HEK293 (cell line): Measurements from ENCODE around the gene ATRAID.

Source experiments
- CTCF ChIA-PET: fragments of 350-600 bp; formaldehyde crosslinking; extraction: SDS; loops from one replicate; lab custom pipeline; 2021; ENCODE audit warnings: antibody characterized with exemption; lab: Yijun Ruan, JAX
- POLR2A ChIA-PET: fragments of 300-600 bp; formaldehyde crosslinking; extraction: SDS; loops from one replicate; lab custom pipeline; 2020; ENCODE audit warnings: antibody characterized with exemption, inconsistent platforms; lab: Yijun Ruan, JAX
- H3K27ac ChIP-seq: fragments of 200-500 bp; sonication (Bioruptor generic); 2 replicates; pipeline ENCODE4 v1.5.1; 2014; ENCODE audit warnings: low read depth, low read length, control low read depth, inconsistent platforms; ENCODE audit errors: extremely low read depth
- H3K36me3 ChIP-seq, 2 experiments: fragments of 200-500 bp in 1 of 2; sonication (Bioruptor generic) in 1 of 2; 1 replicate in 1 of 2; 2 replicates in 1 of 2; pipeline ENCODE4 v1.5.1; 2014 to 2017; ENCODE audit warnings: inconsistent platforms in 2 of 2, low read length in 2 of 2; ENCODE audit not compliant: control insufficient read depth in 2 of 2, insufficient read depth in 1 of 2
- H3K4me1 ChIP-seq: fragments of 200-500 bp; sonication (Bioruptor generic); 2 replicates; pipeline ENCODE4 v1.5.1; 2014; ENCODE audit warnings: mild to moderate bottlenecking, low read length, inconsistent platforms; ENCODE audit not compliant: control insufficient read depth, insufficient read depth
- H3K4me3 ChIP-seq: 2 replicates; pipeline ENCODE4 v1.5.1; 2011; ENCODE audit warnings: low read depth, mild to moderate bottlenecking, control low read depth, low read length, moderate library complexity
- H3K9me3 ChIP-seq: fragments of 200-500 bp; sonication (Bioruptor generic); 2 replicates; pipeline ENCODE4 v1.5.1; 2014; ENCODE audit warnings: low read depth, low read length, inconsistent platforms; ENCODE audit not compliant: control insufficient read depth, insufficient read depth
- MEIS1 ChIP-seq: sonication (generic); formaldehyde crosslinking; IDR thresholded peaks from 2 replicates; pipeline ENCODE4 v1.8.1; 2022; ENCODE audit warnings: missing genetic modification reagents, mild to moderate bottlenecking, borderline replicate concordance
- SCRT1 ChIP-seq: fragments of 450-650 bp; formaldehyde crosslinking; IDR thresholded peaks from 2 replicates; pipeline ENCODE4 v1.5.1; 2016; ENCODE audit warnings: missing biosample characterization, missing genetic modification characterization, borderline replicate concordance
- TRIM28 ChIP-seq: IDR thresholded peaks from 2 replicates; pipeline ENCODE4 v1.6.1; 2011; ENCODE audit warnings: low read length, control low read depth, borderline replicate concordance
- ZBTB17 ChIP-seq: fragments of 450-650 bp; formaldehyde crosslinking; IDR thresholded peaks from 2 replicates; pipeline ENCODE4 v1.5.1; 2016; ENCODE audit warnings: missing biosample characterization, missing genetic modification characterization
- ZBTB8A ChIP-seq: fragments of 450-650 bp; formaldehyde crosslinking; IDR thresholded peaks from 2 replicates; pipeline ENCODE4 v1.5.1; 2016; ENCODE audit warnings: missing biosample characterization, missing genetic modification characterization
- ZNF175 ChIP-seq: fragments of 450-650 bp; formaldehyde crosslinking; IDR thresholded peaks from 2 replicates; pipeline ENCODE4 v1.5.1; 2016; ENCODE audit warnings: missing biosample characterization, missing genetic modification characterization
- ZNF530 ChIP-seq: fragments of 450-650 bp; formaldehyde crosslinking; IDR thresholded peaks from 2 replicates; pipeline ENCODE4 v1.5.1; 2016; ENCODE audit warnings: low read depth, missing biosample characterization, missing genetic modification characterization
- ZNF596 ChIP-seq: fragments of 450-650 bp; IDR thresholded peaks from 2 replicates; pipeline ENCODE4 v1.5.0; 2018; ENCODE audit warnings: missing biosample characterization, mild to moderate bottlenecking, missing genetic modification characterization, moderate library complexity
- ZNF76 ChIP-seq: fragments of 450-650 bp; formaldehyde crosslinking; IDR thresholded peaks from 2 replicates; pipeline ENCODE4; 2016; ENCODE audit warnings: low read depth, missing biosample characterization, missing genetic modification characterization, borderline replicate concordance
- ZNF768 ChIP-seq: fragments of 450-650 bp; formaldehyde crosslinking; IDR thresholded peaks from 2 replicates; pipeline ENCODE4 v1.5.1; 2018; ENCODE audit warnings: missing biosample characterization, mild to moderate bottlenecking, missing genetic modification characterization
- TF ChIP-seq, protein P1 (sequence below): fragments of 450-650 bp; formaldehyde crosslinking; IDR thresholded peaks from 2 replicates; pipeline ENCODE4 v1.5.1; 2017; ENCODE audit warnings: missing biosample characterization, missing genetic modification characterization
- TF ChIP-seq, protein P2 (sequence below): fragments of 450-650 bp; IDR thresholded peaks from 2 replicates; pipeline ENCODE4 v1.5.1; 2018; ENCODE audit warnings: missing biosample characterization, missing genetic modification characterization
- TF ChIP-seq, protein P3 (sequence below): fragments of 450-650 bp; formaldehyde crosslinking; IDR thresholded peaks from 2 replicates; pipeline ENCODE4 v1.5.1; 2016; ENCODE audit warnings: missing biosample characterization, missing genetic modification characterization, low read depth
- TF ChIP-seq, protein P4 (sequence below): fragments of 450-650 bp; formaldehyde crosslinking; IDR thresholded peaks from 2 replicates; pipeline ENCODE4 v1.5.1; 2016; ENCODE audit warnings: missing biosample characterization, missing genetic modification characterization

The ATRAID gene

DNA sequence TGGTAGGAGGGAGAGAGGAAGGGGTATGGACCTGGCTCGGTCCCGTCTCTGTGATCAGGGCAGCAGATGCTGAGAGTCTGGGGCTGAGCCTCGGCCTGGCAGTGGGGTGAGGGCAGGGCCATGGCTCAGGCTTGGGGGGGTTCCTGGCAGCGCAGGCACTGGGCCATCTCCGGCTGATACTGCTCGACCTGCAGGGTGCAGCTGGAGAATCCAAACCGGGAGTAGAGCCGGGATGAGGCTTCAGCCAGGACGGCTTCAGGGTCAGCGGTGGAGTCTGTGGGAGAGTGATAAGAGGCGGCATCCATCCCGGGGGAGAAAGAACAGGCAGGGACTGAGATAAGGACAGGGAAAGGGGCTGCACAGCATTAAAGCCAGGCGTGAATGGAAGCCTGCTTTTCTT is 43.3 kb downstream of the ATRAID start:
- no peaks in the 10 kb centered on the region for H3K4me1 ChIP-seq
- TF ChIP-seq ZNF530 (tag by site-specific recombination) (no peak), MEIS1 (CRISPR knock-in tag) (no peak), ZNF76 (tag by site-specific recombination) (no peak)
- H3K4me3 ChIP-seq: no peak overlapping the region
- no peaks in the 10 kb centered on the region for H3K9me3 ChIP-seq
- POLR2A ChIA-PET: no interaction called here
- H3K27ac ChIP-seq: no peak overlapping the region
- peaks cover 0 to 29% of the 10 kb centered on the region in 2 experiments; a peak in 1 of 3 replicates for H3K36me3 ChIP-seq
- CTCF ChIA-PET: interaction anchor here (0.6 to 1.6 kb wide), 3 partner anchors 15 to 48 kb away, joined by 4 to 11 read pairs (median 4); no protein-coding TSS in a partner anchor

DNA sequence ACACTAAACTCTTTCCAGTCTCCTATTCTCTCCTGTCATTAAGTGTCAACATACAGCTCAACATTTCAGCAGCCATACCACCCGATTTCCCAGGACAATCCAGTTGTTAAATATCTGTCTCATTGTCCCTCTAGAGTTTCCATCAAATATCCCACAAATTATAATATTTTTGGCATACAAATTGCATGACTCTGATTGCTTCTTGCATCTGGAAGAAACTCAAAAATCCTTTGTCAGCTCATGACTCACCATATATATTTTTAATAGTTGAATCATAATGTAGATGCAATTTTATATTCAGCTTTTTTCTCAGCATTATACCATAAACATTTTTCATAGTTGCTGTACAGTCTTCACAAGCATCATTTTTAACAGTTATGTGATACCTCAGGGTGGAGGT is 43.8 kb downstream of the ATRAID start:
- TF ChIP-seq ZBTB8A (no peak), ZNF175 (tag by site-specific recombination) (no peak), ZBTB17 (tag by site-specific recombination) (no peak)
- TF ChIP-seq, protein P1, sequence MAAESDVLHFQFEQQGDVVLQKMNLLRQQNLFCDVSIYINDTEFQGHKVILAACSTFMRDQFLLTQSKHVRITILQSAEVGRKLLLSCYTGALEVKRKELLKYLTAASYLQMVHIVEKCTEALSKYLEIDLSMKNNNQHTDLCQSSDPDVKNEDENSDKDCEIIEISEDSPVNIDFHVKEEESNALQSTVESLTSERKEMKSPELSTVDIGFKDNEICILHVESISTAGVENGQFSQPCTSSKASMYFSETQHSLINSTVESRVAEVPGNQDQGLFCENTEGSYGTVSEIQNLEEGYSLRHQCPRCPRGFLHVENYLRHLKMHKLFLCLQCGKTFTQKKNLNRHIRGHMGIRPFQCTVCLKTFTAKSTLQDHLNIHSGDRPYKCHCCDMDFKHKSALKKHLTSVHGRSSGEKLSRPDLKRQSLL (tag by site-specific recombination): no peak
- TF ChIP-seq, protein P2, sequence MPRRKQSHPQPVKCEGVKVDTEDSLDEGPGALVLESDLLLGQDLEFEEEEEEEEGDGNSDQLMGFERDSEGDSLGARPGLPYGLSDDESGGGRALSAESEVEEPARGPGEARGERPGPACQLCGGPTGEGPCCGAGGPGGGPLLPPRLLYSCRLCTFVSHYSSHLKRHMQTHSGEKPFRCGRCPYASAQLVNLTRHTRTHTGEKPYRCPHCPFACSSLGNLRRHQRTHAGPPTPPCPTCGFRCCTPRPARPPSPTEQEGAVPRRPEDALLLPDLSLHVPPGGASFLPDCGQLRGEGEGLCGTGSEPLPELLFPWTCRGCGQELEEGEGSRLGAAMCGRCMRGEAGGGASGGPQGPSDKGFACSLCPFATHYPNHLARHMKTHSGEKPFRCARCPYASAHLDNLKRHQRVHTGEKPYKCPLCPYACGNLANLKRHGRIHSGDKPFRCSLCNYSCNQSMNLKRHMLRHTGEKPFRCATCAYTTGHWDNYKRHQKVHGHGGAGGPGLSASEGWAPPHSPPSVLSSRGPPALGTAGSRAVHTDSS: no peak
- TF ChIP-seq, protein P3, sequence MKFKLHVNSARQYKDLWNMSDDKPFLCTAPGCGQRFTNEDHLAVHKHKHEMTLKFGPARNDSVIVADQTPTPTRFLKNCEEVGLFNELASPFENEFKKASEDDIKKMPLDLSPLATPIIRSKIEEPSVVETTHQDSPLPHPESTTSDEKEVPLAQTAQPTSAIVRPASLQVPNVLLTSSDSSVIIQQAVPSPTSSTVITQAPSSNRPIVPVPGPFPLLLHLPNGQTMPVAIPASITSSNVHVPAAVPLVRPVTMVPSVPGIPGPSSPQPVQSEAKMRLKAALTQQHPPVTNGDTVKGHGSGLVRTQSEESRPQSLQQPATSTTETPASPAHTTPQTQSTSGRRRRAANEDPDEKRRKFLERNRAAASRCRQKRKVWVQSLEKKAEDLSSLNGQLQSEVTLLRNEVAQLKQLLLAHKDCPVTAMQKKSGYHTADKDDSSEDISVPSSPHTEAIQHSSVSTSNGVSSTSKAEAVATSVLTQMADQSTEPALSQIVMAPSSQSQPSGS (tag by site-specific recombination): no peak
- TF ChIP-seq, protein P4, sequence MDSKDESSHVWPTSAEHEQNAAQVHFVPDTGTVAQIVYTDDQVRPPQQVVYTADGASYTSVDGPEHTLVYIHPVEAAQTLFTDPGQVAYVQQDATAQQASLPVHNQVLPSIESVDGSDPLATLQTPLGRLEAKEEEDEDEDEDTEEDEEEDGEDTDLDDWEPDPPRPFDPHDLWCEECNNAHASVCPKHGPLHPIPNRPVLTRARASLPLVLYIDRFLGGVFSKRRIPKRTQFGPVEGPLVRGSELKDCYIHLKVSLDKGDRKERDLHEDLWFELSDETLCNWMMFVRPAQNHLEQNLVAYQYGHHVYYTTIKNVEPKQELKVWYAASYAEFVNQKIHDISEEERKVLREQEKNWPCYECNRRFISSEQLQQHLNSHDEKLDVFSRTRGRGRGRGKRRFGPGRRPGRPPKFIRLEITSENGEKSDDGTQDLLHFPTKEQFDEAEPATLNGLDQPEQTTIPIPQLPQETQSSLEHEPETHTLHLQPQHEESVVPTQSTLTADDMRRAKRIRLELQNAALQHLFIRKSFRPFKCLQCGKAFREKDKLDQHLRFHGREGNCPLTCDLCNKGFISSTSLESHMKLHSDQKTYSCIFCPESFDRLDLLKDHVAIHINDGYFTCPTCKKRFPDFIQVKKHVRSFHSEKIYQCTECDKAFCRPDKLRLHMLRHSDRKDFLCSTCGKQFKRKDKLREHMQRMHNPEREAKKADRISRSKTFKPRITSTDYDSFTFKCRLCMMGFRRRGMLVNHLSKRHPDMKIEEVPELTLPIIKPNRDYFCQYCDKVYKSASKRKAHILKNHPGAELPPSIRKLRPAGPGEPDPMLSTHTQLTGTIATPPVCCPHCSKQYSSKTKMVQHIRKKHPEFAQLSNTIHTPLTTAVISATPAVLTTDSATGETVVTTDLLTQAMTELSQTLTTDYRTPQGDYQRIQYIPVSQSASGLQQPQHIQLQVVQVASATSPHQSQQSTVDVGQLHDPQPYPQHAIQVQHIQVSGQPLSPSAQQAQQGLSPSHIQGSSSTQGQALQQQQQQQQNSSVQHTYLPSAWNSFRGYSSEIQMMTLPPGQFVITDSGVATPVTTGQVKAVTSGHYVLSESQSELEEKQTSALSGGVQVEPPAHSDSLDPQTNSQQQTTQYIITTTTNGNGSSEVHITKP (tag by site-specific recombination): no peak
- no peaks in the 10 kb centered on the region for H3K9me3 ChIP-seq
- H3K27ac ChIP-seq: no peak overlapping the region
- no peaks in the 10 kb centered on the region for H3K4me1 ChIP-seq
- POLR2A ChIA-PET: no interaction called here
- CTCF ChIA-PET: interaction anchor here (0.8 to 2.3 kb wide), 3 partner anchors 24 to 48 kb away, joined by 4 to 11 read pairs (median 8); no protein-coding TSS in a partner anchor
- peaks cover 0 to 29% of the 10 kb centered on the region in 2 experiments; a peak in 1 of 3 replicates for H3K36me3 ChIP-seq
- no peak overlapping the region for H3K4me3 ChIP-seq

DNA sequence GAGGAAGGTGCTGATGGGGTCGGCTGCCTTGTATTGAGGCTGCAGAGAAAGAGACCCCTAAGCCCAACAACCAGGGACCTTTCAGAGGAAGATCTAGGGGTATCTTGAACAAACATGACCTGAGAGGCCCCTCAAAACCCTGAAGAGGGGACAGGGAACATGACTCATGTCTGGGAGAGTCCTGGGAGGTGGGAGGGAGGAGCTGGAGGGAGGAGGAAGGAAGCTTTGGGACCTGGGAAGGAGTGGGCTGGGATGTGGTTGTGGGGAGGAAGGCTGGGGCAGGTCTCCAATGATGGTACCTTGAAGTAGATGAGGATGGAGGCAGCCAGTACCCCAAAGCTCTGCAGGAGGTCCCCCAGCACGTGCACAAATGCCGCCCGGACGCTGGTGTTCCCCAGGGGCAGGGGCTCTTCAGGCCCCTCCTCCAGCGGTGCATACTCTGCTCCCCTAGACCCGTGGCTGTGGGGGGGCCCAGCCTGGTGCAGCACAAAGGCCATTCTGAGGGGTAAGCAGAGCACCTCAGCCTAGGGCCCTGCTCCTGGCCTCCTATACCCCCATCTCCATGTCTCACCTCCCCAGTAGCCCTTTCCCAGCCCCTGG is 45.1 kb downstream of the ATRAID start:
- Histone ChIP-seq H3K9me3 (no peaks in the 10 kb centered on the region), H3K36me3 (peaks cover 0 to 29% of the 10 kb centered on the region in 2 experiments; a peak in 1 of 3 replicates), H3K4me3 (no peak overlapping the region), H3K4me1 (no peaks in the 10 kb centered on the region), H3K27ac (no peak overlapping the region)
- ChIA-PET POLR2A (no interaction called here), CTCF (interaction anchor here (0.6 to 2.3 kb wide), 5 partner anchors 17 to 55 kb away, joined by 3 to 8 read pairs (median 3); no protein-coding TSS in a partner anchor)
- TF ChIP-seq SCRT1 (tag by site-specific recombination): no peak
- no peak for TF ChIP-seq ZNF768 (tag by site-specific recombination)
- no peak for TF ChIP-seq TRIM28
- no peak for TF ChIP-seq ZNF76 (tag by site-specific recombination)
- TF ChIP-seq ZNF596 (tag by site-specific recombination): no peak
